NK-92 (cell line): Measurements from ENCODE around the gene EPDR1.

ENCODE experiments used
- DNase-seq: peaks from one replicate; lab custom pipeline; 2025; ENCODE audit not compliant: unreplicated experiment; lab: John Stamatoyannopoulos, UW

Gene EPDR1

GRCh38 chr7:37920305-37920848 is at the start of gene EPDR1:
Gene EPDR1 (plus strand): TSS chr7:37920640. CDS start chr7:37920940, 300 bp downstream.
- DNase-seq: no peak

GRCh38 chr7:37882086-37882485 is 38.4 kb upstream of the EPDR1 start:
- no peak for DNase-seq

- DNase-seq: no peak
Measured at GRCh38 chr7:37893359-37893758, 27.1 kb upstream of the EPDR1 start.

DNA sequence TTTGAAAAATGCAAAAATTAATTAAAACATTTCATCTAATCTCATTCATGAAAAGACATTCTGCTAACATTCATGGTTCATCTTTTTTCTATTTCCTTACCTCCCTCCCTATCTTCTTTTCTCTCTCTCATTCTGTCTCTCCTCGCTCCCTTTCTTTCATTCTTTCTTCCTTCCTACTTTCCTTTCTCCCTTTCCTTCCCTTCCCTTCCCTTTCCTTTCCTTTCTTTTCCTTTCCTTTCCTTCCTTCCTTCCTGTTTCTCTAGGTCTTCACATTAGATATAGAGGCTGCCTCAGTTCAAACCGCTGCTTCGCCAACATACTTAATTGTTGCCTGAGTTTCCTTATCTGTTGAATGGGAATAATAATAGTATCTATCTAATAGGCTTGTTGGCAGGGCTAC is 25.8 kb upstream of the EPDR1 start:
- no peak for DNase-seq

DNA sequence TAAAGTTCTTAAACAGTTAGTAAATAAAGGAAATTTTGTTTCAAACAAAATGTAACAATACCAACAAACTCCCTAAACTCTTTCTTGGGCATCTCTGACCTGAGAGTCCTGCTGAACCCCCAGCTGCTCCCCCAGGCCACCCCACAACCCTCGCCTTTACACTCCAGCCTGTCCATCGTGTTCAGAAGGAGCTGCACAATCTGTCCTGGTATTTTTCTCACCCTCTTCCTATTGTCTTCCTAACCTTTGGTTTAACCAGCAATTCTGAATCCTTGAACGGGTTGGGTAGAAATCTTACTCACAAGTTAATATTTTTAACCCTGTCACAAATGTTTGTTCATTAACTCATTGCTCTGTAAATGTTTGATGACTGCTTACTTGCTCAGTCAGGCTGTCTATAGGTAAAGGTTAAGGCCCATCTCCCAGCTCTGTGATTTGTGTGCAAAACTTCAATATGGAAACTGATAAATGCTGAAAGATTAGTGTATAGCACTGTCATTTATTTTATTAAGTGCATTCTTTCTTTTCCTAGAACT is 20.7 kb upstream of the EPDR1 start:
- DNase-seq: no peak

DNA sequence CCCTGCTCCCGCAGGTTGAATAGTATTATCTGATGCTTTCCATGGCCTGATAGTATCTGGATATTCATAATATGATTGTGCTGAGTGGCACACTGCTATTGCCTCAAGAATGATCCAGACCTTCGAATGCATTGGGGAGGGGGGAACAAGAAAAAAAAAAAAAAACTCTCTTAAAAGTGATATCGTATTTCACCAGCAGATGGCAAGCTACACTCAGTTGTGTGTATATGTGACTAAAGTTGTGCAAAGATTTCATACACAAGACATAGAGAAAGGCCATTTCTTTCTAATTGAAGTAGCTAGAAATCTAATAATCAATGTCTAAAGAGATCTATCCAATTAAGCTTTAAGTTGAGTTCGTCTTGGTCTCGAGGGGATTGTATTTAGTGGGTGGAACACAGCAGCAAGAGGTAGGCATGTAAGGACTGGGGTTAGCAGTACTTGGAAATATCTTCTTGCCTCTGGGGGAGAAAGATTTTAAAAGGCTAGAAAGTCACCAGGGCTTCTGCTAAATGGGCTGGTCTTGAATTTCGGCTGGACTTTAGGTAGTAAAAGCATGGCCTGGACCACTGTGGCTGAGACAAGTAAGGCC is 19.1 kb upstream of the EPDR1 start:
- DNase-seq: no peak

GRCh38 chr7:37901890-37902524 is 18.4 kb upstream of the EPDR1 start:
- DNase-seq: no peak

- DNase-seq: no peak
Measured at GRCh38 chr7:37908221-37908788, 12.1 kb upstream of the EPDR1 start.

- no peak for DNase-seq
Measured at GRCh38 chr7:37912756-37913155, 7.7 kb upstream of the EPDR1 start.

DNA sequence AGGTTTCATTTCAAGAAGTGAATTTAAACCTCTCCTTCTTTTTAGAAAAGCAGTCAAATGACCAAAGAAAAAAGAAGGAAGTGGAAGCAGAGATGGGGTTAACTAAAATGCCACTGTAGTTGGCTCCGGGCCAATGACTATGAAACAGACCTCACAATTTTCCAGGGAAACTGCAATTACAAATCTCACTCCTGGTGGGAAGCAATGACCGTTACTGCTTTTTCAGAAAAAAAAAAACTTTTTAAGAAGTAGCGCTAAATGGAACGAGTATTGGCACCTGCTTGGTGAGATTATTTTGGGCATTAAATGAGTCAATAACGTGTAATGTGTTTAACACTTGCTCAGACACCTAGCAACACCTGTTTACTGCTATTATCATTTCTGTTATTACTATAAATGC is 5.0 kb upstream of the EPDR1 start:
- no peak for DNase-seq

DNA sequence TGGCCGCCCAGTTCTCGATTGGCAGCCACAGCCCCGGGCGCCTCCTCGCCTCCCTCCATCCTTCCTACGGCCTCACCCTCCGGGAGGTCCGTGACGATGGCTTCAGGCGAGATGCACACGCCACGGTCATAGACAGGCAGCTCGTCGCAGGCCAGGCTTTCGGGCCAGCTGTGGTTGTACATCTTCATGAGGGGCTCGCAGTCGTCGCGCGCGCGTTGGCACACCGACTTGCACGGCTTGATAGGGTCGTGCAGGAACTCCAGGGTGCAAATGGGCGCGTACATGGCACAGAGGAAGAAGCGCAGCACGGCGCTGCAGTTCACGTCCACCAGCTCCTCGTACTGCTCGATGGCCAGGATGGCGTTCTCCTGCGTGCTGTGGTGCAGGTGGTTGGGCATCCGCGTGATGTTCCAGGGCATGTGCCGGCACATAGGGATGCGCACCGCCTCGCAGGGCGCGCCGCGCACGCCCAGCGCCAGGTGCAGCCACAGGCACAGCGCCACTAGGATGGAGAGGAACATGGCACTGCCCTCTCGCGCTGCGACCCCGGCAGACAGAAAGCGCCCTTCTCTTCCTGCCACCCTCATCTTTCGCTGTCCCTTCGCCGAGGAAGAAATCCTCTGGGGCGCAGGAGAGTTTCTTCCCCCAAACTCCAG is 4.3 kb upstream of the EPDR1 start:
- no peak for DNase-seq

- no peak for DNase-seq
Measured at GRCh38 chr7:37916673-37917660, 3.5 kb upstream of the EPDR1 start, which contains the start of gene SFRP4. Gene SFRP4 (minus strand): TSS chr7:37916817. CDS start chr7:37916537, 280 bp downstream.

DNA sequence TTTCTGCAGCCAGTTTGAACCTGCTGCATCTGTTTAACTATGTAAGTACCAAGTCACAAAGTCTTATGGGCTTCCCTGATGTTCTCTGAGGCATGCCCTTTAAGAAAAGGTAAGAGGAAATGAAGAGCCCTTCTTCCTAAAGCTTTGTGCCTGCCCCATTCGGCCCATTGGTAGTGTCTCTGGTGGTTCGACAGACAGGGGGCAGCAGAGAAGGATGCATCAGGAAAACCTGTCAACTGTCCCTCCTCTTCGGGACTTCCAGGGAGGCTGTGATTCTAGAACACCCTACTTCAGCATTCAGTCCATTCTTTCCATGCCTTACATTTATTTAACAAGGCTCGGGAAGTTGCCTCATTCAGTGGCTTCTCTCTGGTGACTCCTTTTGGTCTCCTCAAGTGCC is 1.9 kb upstream of the EPDR1 start:
- DNase-seq: no peak

DNA sequence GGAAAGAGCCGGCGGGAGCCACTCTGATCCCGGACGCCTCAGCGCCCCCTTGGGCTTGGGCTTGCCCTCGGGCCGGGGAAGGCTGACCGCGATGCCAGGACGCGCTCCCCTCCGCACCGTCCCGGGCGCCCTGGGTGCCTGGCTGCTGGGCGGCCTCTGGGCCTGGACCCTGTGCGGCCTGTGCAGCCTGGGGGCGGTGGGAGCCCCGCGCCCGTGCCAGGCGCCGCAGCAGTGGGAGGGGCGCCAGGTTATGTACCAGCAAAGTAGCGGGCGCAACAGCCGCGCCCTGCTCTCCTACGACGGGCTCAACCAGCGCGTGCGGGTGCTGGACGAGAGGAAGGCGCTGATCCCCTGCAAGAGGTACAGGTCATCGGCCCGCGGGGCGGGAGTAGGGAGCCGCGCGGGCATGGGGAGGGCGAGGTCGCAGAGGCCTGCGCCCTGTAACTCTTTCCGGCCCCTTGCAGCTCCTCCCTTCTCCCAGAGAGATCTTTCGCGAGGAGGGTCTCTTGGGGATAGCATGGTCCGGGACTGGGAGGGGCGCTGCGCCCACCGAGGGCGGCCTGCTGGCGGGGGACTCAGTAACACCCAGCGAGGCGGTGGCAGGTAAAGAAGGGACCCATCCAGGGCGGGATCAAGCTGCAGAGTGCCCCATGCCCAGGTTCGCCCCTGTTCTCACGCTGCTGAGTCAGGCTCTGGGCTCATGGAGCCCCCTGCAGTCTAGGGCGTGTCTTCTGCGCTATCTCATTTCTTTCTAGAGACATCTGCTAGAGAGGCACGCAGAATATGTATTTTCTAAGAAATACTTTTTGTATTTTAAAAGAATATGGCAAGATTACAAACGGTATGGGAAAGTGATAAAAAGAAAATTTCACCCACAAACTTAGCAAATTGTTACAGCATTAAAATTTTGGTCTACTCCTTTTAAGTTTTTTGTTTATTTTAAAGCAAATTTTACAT is 687 bp downstream of the EPDR1 start:
- no peak for DNase-seq

GRCh38 chr7:37921876-37922275 is 1.4 kb downstream of the EPDR1 start:
- no peak for DNase-seq

- DNase-seq: no peak
Measured at GRCh38 chr7:37923996-37924395, 3.6 kb downstream of the EPDR1 start.

DNA sequence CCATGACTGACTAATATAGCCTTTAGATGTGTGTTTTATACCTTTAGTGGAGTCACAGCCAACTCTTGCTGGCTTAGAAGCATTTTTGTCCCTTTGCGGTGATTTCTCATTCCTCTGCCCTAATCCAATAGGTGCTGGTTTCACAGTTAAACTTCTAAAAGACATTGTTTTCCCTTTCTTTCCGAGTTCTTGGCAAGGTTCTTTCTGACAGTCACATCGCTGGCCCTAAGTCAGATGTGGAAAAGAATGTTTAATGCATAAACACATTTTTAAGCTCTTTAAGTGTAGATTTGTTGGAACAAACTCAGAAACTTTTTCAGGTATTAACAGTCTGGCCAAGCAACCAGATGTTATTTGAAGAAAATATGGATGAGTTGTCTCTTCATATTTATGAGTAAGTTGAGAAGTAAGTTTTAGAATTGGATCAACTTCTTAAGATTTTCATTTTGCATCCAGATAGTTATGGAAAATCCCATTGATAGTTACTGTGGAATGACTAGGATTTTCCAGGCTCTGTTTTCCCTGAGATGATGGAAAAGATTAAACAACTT is 4.1 kb downstream of the EPDR1 start:
- no peak for DNase-seq

- no peak for DNase-seq
Measured at GRCh38 chr7:37925620-37926019, 5.2 kb downstream of the EPDR1 start.
